Endothelial cell of umbilical vein (primary cell): Measurements from ENCODE around the gene IL17RB. TPM values are rescaled to one million over a fixed set of nuclear protein-coding genes. Genes with fewer than 3 reads are reported as not detected.

Experiments
- BruUV-seq: library from RNA; stranded (reverse); fragments of 400-500 nt; replicated peaks from 2 replicates; lab custom pipeline; 2021; lab: Mats Ljungman, UMichigan
- CTCF ChIA-PET: fragments of 300-600, 350-600 bp; sonication (Branson Sonifier 250); formaldehyde crosslinking; loops from one replicate; lab custom pipeline; 2021; ENCODE audit warnings: antibody characterized with exemption, inconsistent platforms; lab: Charles Lee
- POLR2A ChIA-PET: fragments of 300-600, 350-600 bp; sonication (Branson Sonifier 250); formaldehyde crosslinking; loops from one replicate; lab custom pipeline; 2021; ENCODE audit warnings: antibody characterized with exemption, inconsistent platforms; lab: Charles Lee
- DNase-seq: peaks from one replicate; pipeline ENCODE4 v3.0.0-alpha.2; 2011; ENCODE audit warnings: low read depth, low spot score
- FAIRE-seq: peaks from 2 replicates; lab custom pipeline; 2011; peaks lifted over from hg19 to GRCh38; lab: Jason Lieb, UNC
- H2AFZ ChIP-seq: 2 replicates; pipeline ENCODE4 v1.6.0; 2012; ENCODE audit warnings: low read depth, low read length, control low read depth, inconsistent platforms
- H3K27ac ChIP-seq: 2 replicates; pipeline ENCODE4 v1.5.1; 2011; ENCODE audit warnings: low read depth, mild to moderate bottlenecking, control low read depth, low read length, moderate library complexity; ENCODE audit not compliant: insufficient read depth
- H3K27me3 ChIP-seq, 2 experiments: 2 replicates each; pipeline versions ENCODE4 v1.6.0 to v1.6.1; 2011; ENCODE audit warnings: low read length in 2 of 2, mixed read lengths in 1 of 2; ENCODE audit not compliant: control insufficient read depth in 2 of 2, insufficient read depth in 2 of 2
- H3K36me3 ChIP-seq, 2 experiments: 2 replicates in 1 of 2; 3 replicates in 1 of 2; pipeline ENCODE4 v1.5.1; 2011; ENCODE audit warnings: low read length in 2 of 2, mild to moderate bottlenecking in 1 of 2, moderate library complexity in 1 of 2; ENCODE audit not compliant: control insufficient read depth in 2 of 2, insufficient read depth in 2 of 2; ENCODE audit errors: extremely low read depth in 1 of 2
- H3K4me1 ChIP-seq: 3 replicates; pipeline ENCODE4 v1.5.1; 2011; ENCODE audit warnings: mild to moderate bottlenecking, low read length; ENCODE audit not compliant: control insufficient read depth, insufficient read depth; ENCODE audit errors: extremely low read depth
- H3K4me2 ChIP-seq: 2 replicates; pipeline ENCODE4 v1.6.1; 2011; ENCODE audit warnings: low read length, control low read depth, mixed read lengths; ENCODE audit not compliant: insufficient read depth
- H3K4me3 ChIP-seq, 3 experiments: fragments of 200-600 bp in 1 of 3; sonication (generic), shearing (Covaris generic) in 1 of 3; replicated peaks in 1 of 3; 2 replicates each; pipeline ENCODE4 v1.5.1; 2011 to 2016; ENCODE audit warnings: control low read depth in 3 of 3, low read length in 3 of 3, mild to moderate bottlenecking in 2 of 3, inconsistent platforms in 1 of 3, low read depth in 1 of 3, moderate library complexity in 1 of 3; ENCODE audit not compliant: insufficient read depth in 1 of 3
- H3K79me2 ChIP-seq: 2 replicates; pipeline ENCODE4 v1.6.0; 2012; ENCODE audit warnings: low read length, inconsistent platforms; ENCODE audit not compliant: control insufficient read depth, insufficient read depth
- H3K9ac ChIP-seq: replicated peaks from 2 replicates; pipeline ENCODE3; 2011; ENCODE audit warnings: low read length, control low read depth; ENCODE audit not compliant: insufficient read depth; ENCODE audit errors: extremely low read depth
- H3K9me1 ChIP-seq: replicated peaks from 3 replicates; pipeline ENCODE4 v1.6.0; 2011; ENCODE audit warnings: mild to moderate bottlenecking, low read length; ENCODE audit not compliant: control insufficient read depth, insufficient read depth; ENCODE audit errors: extremely low read depth
- H3K9me3 ChIP-seq: replicated peaks from 2 replicates; pipeline ENCODE4 v1.5.1; 2012; ENCODE audit warnings: low read length, inconsistent platforms; ENCODE audit not compliant: control insufficient read depth, insufficient read depth
- H4K20me1 ChIP-seq: replicated peaks from 2 replicates; pipeline ENCODE3; 2011; ENCODE audit warnings: mild to moderate bottlenecking, low read length; ENCODE audit not compliant: control insufficient read depth, insufficient read depth; ENCODE audit errors: extremely low read depth
- CTCF ChIP-seq, 2 donors: IDR thresholded peaks; 1 replicate in 1 of 2; 2 replicates in 1 of 2; pipeline ENCODE4 v1.5.1; 2011; ENCODE audit warnings: low read length in 2 of 2, mild to moderate bottlenecking in 2 of 2, moderate library complexity in 2 of 2, control low read depth in 1 of 2, inconsistent platforms in 1 of 2, low read depth in 1 of 2; ENCODE audit not compliant: insufficient read depth in 1 of 2; ENCODE audit errors: extremely low read depth in 1 of 2
- EZH2 ChIP-seq: IDR thresholded peaks from 2 replicates; pipeline ENCODE4 v1.6.1; 2012; ENCODE audit warnings: borderline replicate concordance, low read depth, mild to moderate bottlenecking, moderate library complexity, low read length, inconsistent platforms; ENCODE audit not compliant: severe bottlenecking
- FOS ChIP-seq: IDR thresholded peaks from 2 replicates; pipeline ENCODE4 v1.6.1; 2011; ENCODE audit warnings: mild to moderate bottlenecking, low read length, moderate library complexity, borderline replicate concordance; ENCODE audit not compliant: insufficient read depth
- GATA2 ChIP-seq: IDR thresholded peaks from 2 replicates; pipeline ENCODE4 v1.7.0; 2011; ENCODE audit warnings: low read depth, mild to moderate bottlenecking, moderate library complexity, mixed read lengths, low read length; ENCODE audit not compliant: insufficient read length, insufficient read depth
- JUN ChIP-seq: IDR thresholded peaks from 2 replicates; pipeline ENCODE4 v1.6.1; 2011; ENCODE audit warnings: borderline replicate concordance, low read depth; ENCODE audit not compliant: insufficient read length, insufficient read depth
- MAX ChIP-seq: IDR thresholded peaks from 2 replicates; pipeline ENCODE4 v1.6.1; 2011; ENCODE audit not compliant: insufficient read depth, insufficient read length
- MYC ChIP-seq: IDR thresholded peaks from one replicate; pipeline ENCODE4 v1.6.1; 2011; ENCODE audit warnings: mild to moderate bottlenecking, low read depth, low read length
- POLR2A ChIP-seq: IDR thresholded peaks from 2 replicates; pipeline ENCODE4 v1.6.1; 2012; ENCODE audit warnings: low read depth, mild to moderate bottlenecking, control low read depth, low read length
- POLR2AphosphoS5 ChIP-seq: IDR thresholded peaks from 2 replicates; pipeline ENCODE4 v1.6.1; 2012; ENCODE audit warnings: low read depth, mild to moderate bottlenecking, control low read depth, low read length, moderate library complexity; ENCODE audit not compliant: insufficient read depth
- dilution Hi-C: fragments of 300-500 bp; cut with MboI; formaldehyde crosslinking; loops from one replicate; pipeline ENCODE4 v1.15.0; 2019; ENCODE audit warnings: low sequenced_read_pairs; ENCODE audit not compliant: extremely low pct_ligation_motif_present
- intact Hi-C: fragments of 100-400 bp; cut with micrococcal nuclease; formaldehyde crosslinking; loops from one replicate; pipeline ENCODE4 v1.10.0; 2022
- polyA plus RNA-seq, 4 experiments: library from polyadenylated mRNA; depleted of rRNA in 3 of 4; stranded (reverse) in 3 of 4; unstranded in 1 of 4; fragments of >200 nt; gene quantifications; 2 replicates each; pipeline versions ENCODE4 v1.2.1 to v1.2.3, GENCODE V29; 2011 to 2012; ENCODE audit warnings: missing spikeins in 1 of 4
- total RNA-seq: library from RNA; stranded (reverse); gene quantifications from 2 replicates; pipeline ENCODE4 v1.2.3, GENCODE V29; 2021

IL17RB gene
- total and polyA plus RNA-seq, 2 donors (not counting 3 experiments of a cell fraction or from before 2014, with no cell fraction given) = 0.04 TPM; not detected in 1

GRCh38 chr3:53856964-53857363 is 10.6 kb downstream of the IL17RB start:
- peaks cover 0 to 2% of the 10 kb centered on the region in 2 experiments for H3K36me3 ChIP-seq
- no peaks in the 10 kb centered on the region for H4K20me1 ChIP-seq
- H3K27me3 ChIP-seq = no peaks in the 10 kb centered on the region
- H3K9me3 ChIP-seq = no peaks in the 10 kb centered on the region
- ChIA-PET CTCF (no interaction called here), POLR2A (no interaction called here)
- H3K4me3 ChIP-seq = no peak overlapping the region
- intact Hi-C loops = no loop called here
- H3K4me2 ChIP-seq = no peak overlapping the region
- H3K9ac ChIP-seq = no peak overlapping the region
- H3K9me1 ChIP-seq = no peaks in the 10 kb centered on the region
- dilution Hi-C loops = no loop called here
- no peaks in the 10 kb centered on the region for H3K79me2 ChIP-seq
- no peak overlapping the region for H2AFZ ChIP-seq
- BruUV-seq = no TSS peak
- H3K4me1 ChIP-seq = no peaks in the 10 kb centered on the region
- TF ChIP-seq EZH2 (no peak), FOS (no peak), POLR2A (no peak), CTCF (IDR thresholded peaks at IDR 0.05; ENCODE audit: extremely low read depth in 1 of 2, insufficient read depth in 1 of 2, low read depth in 1 of 2, low read length in 2 of 2) (no peak), JUN (no peak), GATA2 (no peak), MYC (no peak), POLR2AphosphoS5 (no peak), MAX (no peak)
- DNase-seq (no peak), FAIRE-seq (no peak)
- H3K27ac ChIP-seq = no peak overlapping the region
